C4-2B (cell line): ENCODE results near the gene TRIM61.

Experiments
- CTCF ChIP-seq: fragments of 450-650 bp; conservative IDR thresholded peaks from 2 replicates; pipeline ENCODE4 v1.5.1; 2017; ENCODE audit warnings: mild to moderate bottlenecking
- ZFX ChIP-seq: fragments of 450-650 bp; IDR thresholded peaks from 2 replicates; pipeline ENCODE4 v1.6.1; 2017

- TF ChIP-seq CTCF (no peak), ZFX (no peak)
These were observed 33.9 kb upstream of the TRIM61 start for GRCh38 chr4:165011403-165011802.
